GM12878 (cell line): ENCODE measurements around the gene PIEZO2. TPM values are rescaled to one million over a fixed set of nuclear protein-coding genes. Genes with fewer than 3 reads are reported as not detected.

ENCODE experiments used
- ATAC-seq: fragments of 200-7000 bp; cut with Tn5 transposase; 3 replicates; pipeline ENCODE4 v1.9.1; 2020; ENCODE audit warnings: mild to moderate bottlenecking, moderate library complexity
- BruUV-seq: library from RNA; stranded (reverse); fragments of 400-500 nt; replicated peaks from 2 replicates; lab custom pipeline; 2021; lab: Mats Ljungman, UMichigan
- CTCF ChIA-PET: fragments of 300-600 bp; sonication (Branson Sonifier 250); formaldehyde crosslinking; extraction: SDS; loops from one replicate; lab custom pipeline; 2021; ENCODE audit warnings: inconsistent platforms; lab: Yijun Ruan, JAX
- POLR2A ChIA-PET: fragments of 350-600 bp; formaldehyde crosslinking; extraction: SDS; loops from one replicate; lab custom pipeline; 2021; ENCODE audit warnings: inconsistent platforms; lab: Charles Lee
- RAD21 ChIA-PET: fragments of 300-600 bp; sonication (Branson Sonifier 250); formaldehyde crosslinking; loops from one replicate; lab custom pipeline; 2023; ENCODE audit warnings: antibody characterized with exemption; ENCODE audit not compliant: unreplicated experiment; lab: Charles Lee
- SMC1A ChIA-PET: fragments of 300-600 bp; sonication (Branson Sonifier 250); formaldehyde crosslinking; loops from one replicate; lab custom pipeline; 2023; ENCODE audit not compliant: unreplicated experiment, uncharacterized antibody; lab: Charles Lee
- DNase-seq: peaks from one replicate; pipeline ENCODE4 v3.0.0-alpha.2; 2011; ENCODE audit warnings: low read depth, low spot score
- FAIRE-seq: peaks from 3 replicates; lab custom pipeline; 2011; peaks lifted over from hg19 to GRCh38; lab: Jason Lieb, UNC
- H2AFZ ChIP-seq: 2 replicates; pipeline ENCODE4 v1.6.0; 2011; ENCODE audit warnings: low read depth, low read length, control low read depth; ENCODE audit not compliant: control insufficient read depth
- H3K27ac ChIP-seq: 2 replicates; pipeline ENCODE4 v1.5.1; 2011; ENCODE audit warnings: control low read depth; ENCODE audit not compliant: control insufficient read depth, insufficient read depth
- H3K27me3 ChIP-seq, 2 experiments: replicated peaks in 1 of 2; 2 replicates each; pipeline versions ENCODE4 v1.6.0 to v1.6.1; 2011; ENCODE audit warnings: low read length in 1 of 2; ENCODE audit not compliant: control insufficient read depth in 2 of 2, insufficient read depth in 2 of 2
- H3K36me3 ChIP-seq, 2 experiments: 2 replicates each; pipeline ENCODE4 v1.5.1; 2011; ENCODE audit warnings: low read length in 1 of 2; ENCODE audit not compliant: control insufficient read depth in 2 of 2, insufficient read depth in 2 of 2
- H3K4me1 ChIP-seq: 2 replicates; pipeline ENCODE4 v1.6.1; 2011; ENCODE audit warnings: mild to moderate bottlenecking, low read length, moderate library complexity, mixed read lengths; ENCODE audit not compliant: control insufficient read depth, insufficient read depth
- H3K4me2 ChIP-seq: 2 replicates; pipeline ENCODE4 v1.6.0; 2011; ENCODE audit warnings: control low read depth; ENCODE audit not compliant: control insufficient read depth, insufficient read depth
- H3K4me3 ChIP-seq: fragments of 200-600 bp; sonication (generic); 2 replicates; pipeline ENCODE4 v1.5.1; 2016
- H3K79me2 ChIP-seq: 2 replicates; pipeline ENCODE4 v1.6.0; 2011; ENCODE audit warnings: low read length; ENCODE audit not compliant: control insufficient read depth, insufficient read depth
- H3K9ac ChIP-seq: 2 replicates; pipeline ENCODE4 v1.8.0; 2011; ENCODE audit warnings: low read length, control low read depth, mixed read lengths; ENCODE audit not compliant: control insufficient read depth, insufficient read depth
- H3K9me3 ChIP-seq: replicated peaks from 3 replicates; pipeline ENCODE4 v1.5.1; 2011; ENCODE audit warnings: mild to moderate bottlenecking, low read length; ENCODE audit not compliant: control insufficient read depth, insufficient read depth
- H4K20me1 ChIP-seq: 2 replicates; pipeline ENCODE4 v1.6.0; 2011; ENCODE audit not compliant: control insufficient read depth, insufficient read depth
- E2F8 ChIP-seq: fragments of 450-650 bp; IDR thresholded peaks from 2 replicates; pipeline ENCODE4 v1.6.1; 2018; ENCODE audit warnings: mild to moderate bottlenecking, low read depth, moderate library complexity; ENCODE audit not compliant: partially characterized antibody
- MAX ChIP-seq: IDR thresholded peaks from 2 replicates; pipeline ENCODE4 v1.6.1; 2012; ENCODE audit warnings: low read depth, low read length, improper control_type of control experiment
- PAX5 ChIP-seq: IDR thresholded peaks from 2 replicates; pipeline ENCODE4 v1.6.1; 2011; ENCODE audit warnings: low read depth, low read length, borderline replicate concordance
- SIX5 ChIP-seq: IDR thresholded peaks from 2 replicates; pipeline ENCODE4 v1.6.1; 2011; ENCODE audit warnings: mild to moderate bottlenecking, low read depth, low read length, moderate library complexity; ENCODE audit not compliant: severe bottlenecking
- SMAD1 ChIP-seq: fragments of 450-650 bp; IDR thresholded peaks from 2 replicates; pipeline ENCODE4 v1.6.1; 2018; ENCODE audit warnings: mild to moderate bottlenecking, low read depth; ENCODE audit not compliant: partially characterized antibody
- SMARCA5 ChIP-seq: fragments of 450-650 bp; IDR thresholded peaks from 2 replicates; pipeline ENCODE4 v1.6.1; 2017; ENCODE audit warnings: mild to moderate bottlenecking
- SP1 ChIP-seq: IDR thresholded peaks from one replicate; pipeline ENCODE4 v1.6.1; 2011; ENCODE audit warnings: low read depth, low read length
- SRF ChIP-seq, 2 experiments: IDR thresholded peaks; 2 replicates each; pipeline ENCODE4 v1.6.1; 2011; ENCODE audit warnings: low read depth in 2 of 2, low read length in 2 of 2, mild to moderate bottlenecking in 1 of 2, moderate library complexity in 1 of 2
- TARDBP ChIP-seq: IDR thresholded peaks from 2 replicates; pipeline ENCODE4 v1.6.1; 2016; ENCODE audit warnings: borderline replicate concordance
- USF2 ChIP-seq: IDR thresholded peaks from 2 replicates; pipeline ENCODE4 v1.6.1; 2011; ENCODE audit warnings: low read depth, low read length, improper control_type of control experiment, borderline replicate concordance
- WGBS: methylation state at CpG from one replicate; pipeline ENCODE4 v1.1.6; 2016; ENCODE audit warnings: low lambda C conversion rate; ENCODE audit not compliant: insufficient replicate concordance, insufficient coverage; ENCODE audit errors: missing lambda C conversion rate; 5-methylcytosine and 5-hydroxymethylcytosine counted together
- in situ Hi-C: fragments of 300-500 bp; cut with MboI; formaldehyde crosslinking; loops from 9 replicates; pipeline ENCODE4 v1.14.3; 2018; ENCODE audit warnings: mixed read lengths
- intact Hi-C: fragments of 100-400 bp; cut with micrococcal nuclease; formaldehyde crosslinking; loops from one replicate; pipeline ENCODE4 v1.14.2; 2022; ENCODE audit not compliant: unreplicated experiment
- polyA plus RNA-seq, 11 experiments: library from polyadenylated mRNA; depleted of rRNA in 4 of 11; unstranded in 6 of 11; stranded (reverse) in 5 of 11; fragments of >200 nt; fragmentation: Nextera tagmentation in 4 of 11; fragmentation: Illumina TruSeq in 1 of 11; extraction: Ambion mirVana in 4 of 11; extraction: Trizol in 1 of 11; gene quantifications; 1 replicate in 1 of 11; 2 replicates in 10 of 11; pipeline versions ENCODE4 v1.2.1 to v1.2.3, GENCODE V29; 2011 to 2016; ENCODE audit warnings: inconsistent platforms in 2 of 11, missing spikeins in 2 of 11, low read depth in 1 of 11
- total RNA-seq, 4 experiments: library from RNA; depleted of rRNA in 3 of 4; stranded (reverse); fragments of >200 nt in 3 of 4; fragmentation: Illumina TruSeq in 1 of 4; extraction: Trizol in 1 of 4; gene quantifications; 2 replicates each; pipeline versions ENCODE4 v1.2.1 to v1.2.3, GENCODE V29; 2013 to 2021

PIEZO2 gene
- total and polyA plus RNA-seq, 10 of the 15 experiments (the other 5 are each of a cell fraction or from before 2014, with no cell fraction given), result 6.7 to 42.3 (median 27.4) TPM

GRCh38 chr18:10751653-10752052 is 397.7 kb downstream of the PIEZO2 start:
- Histone ChIP-seq H3K4me1 (no peaks in the 10 kb centered on the region), H3K36me3 (peaks cover 0 to 27% of the 10 kb centered on the region in 2 experiments), H3K4me2 (no peak overlapping the region), H3K9ac (no peak overlapping the region), H3K79me2 (no peaks in the 10 kb centered on the region), H3K4me3 (no peak overlapping the region), H4K20me1 (no peaks in the 10 kb centered on the region), H2AFZ (no peak overlapping the region), H3K9me3 (no peaks in the 10 kb centered on the region), H3K27ac (no peak overlapping the region)
- ATAC-seq (no peak), FAIRE-seq (no peak), DNase-seq (no peak)
- ChIA-PET SMC1A (interaction anchor here (0.6 to 1.3 kb wide), 4 partner anchors 13 to 403 kb away, joined by 3 read pairs; no protein-coding TSS in a partner anchor), RAD21 (interaction anchor here (1.0 kb wide), 1 partner anchor 18 kb away, joined by 3 read pairs; no protein-coding TSS in a partner anchor), POLR2A (no interaction called here)
- intact Hi-C loops, result no loop called here
- WGBS, result 52% methylated on average over 8 of the region's 8 CpGs
- in situ Hi-C loops, result no loop called here
- no TSS peak for BruUV-seq
- no peak for TF ChIP-seq SIX5
- no peak for TF ChIP-seq SMAD1
- TF ChIP-seq SP1, result no peak
- no peak for TF ChIP-seq SRF (IDR thresholded peaks at IDR 0.05; ENCODE audit: low read depth in 2 of 2, low read length in 2 of 2)
- no peak for TF ChIP-seq PAX5
- no peak for TF ChIP-seq USF2
- no peak for TF ChIP-seq MAX
- no peak for TF ChIP-seq E2F8
- no peak for TF ChIP-seq SMARCA5
- TF ChIP-seq TARDBP, result no peak
- TF ChIP-seq, all 136 proteins: peak for 0
- CTCF ChIA-PET, result no interaction called here
- no peaks in the 10 kb centered on the region for H3K27me3 ChIP-seq
